ENCODE results near the gene HEPACAM.
A peak's percentile ranks its signal among the peaks of the same experiment; 100 is the strongest.

The HEPACAM gene

GRCh38 chr11:124884869-124885479 is 50.9 kb downstream of the HEPACAM start:
- DNase-seq (ENCODE audit: low read depth): no peak

GRCh38 chr11:124884340-124884739 is 51.5 kb downstream of the HEPACAM start:
- DNase-seq (ENCODE audit: low read depth): no peak

- no peak for DNase-seq (ENCODE audit: low read depth)
These were observed 53.3 kb downstream of the HEPACAM start for GRCh38 chr11:124882339-124883071.

- no peak for DNase-seq (ENCODE audit: low read depth)
These were observed 54.9 kb downstream of the HEPACAM start for GRCh38 chr11:124880958-124881357.

- no peak for DNase-seq (ENCODE audit: low read depth)
These were observed 55.6 kb downstream of the HEPACAM start for GRCh38 chr11:124880290-124880611.

- DNase-seq (ENCODE audit: low read depth): no peak
These were observed 56.2 kb downstream of the HEPACAM start for GRCh38 chr11:124879493-124880289.

GRCh38 chr11:124878759-124879492 is 56.9 kb downstream of the HEPACAM start:
- DNase-seq (ENCODE audit: low read depth): no peak

GRCh38 chr11:124877910-124878758 is 57.7 kb downstream of the HEPACAM start:
- DNase-seq (ENCODE audit: low read depth): no peak

- no peak for DNase-seq (ENCODE audit: low read depth)
These were observed 58.3 kb downstream of the HEPACAM start for GRCh38 chr11:124877631-124877909.

- DNase-seq (ENCODE audit: low read depth): no peak
These were observed 58.8 kb downstream of the HEPACAM start for GRCh38 chr11:124876818-124877630.

- peak; percentile 95 for DNase-seq (ENCODE audit: low read depth)
These were observed 59.7 kb downstream of the HEPACAM start for GRCh38 chr11:124875943-124876817.

- DNase-seq (ENCODE audit: low read depth): no peak
These were observed 60.4 kb downstream of the HEPACAM start for GRCh38 chr11:124875401-124875800.

GRCh38 chr11:124874571-124875255 is 61.1 kb downstream of the HEPACAM start:
- DNase-seq (ENCODE audit: low read depth): no peak

- no peak for DNase-seq (ENCODE audit: low read depth)
These were observed 61.9 kb downstream of the HEPACAM start for GRCh38 chr11:124873951-124874350.

GRCh38 chr11:124872741-124873140 is 63.1 kb downstream of the HEPACAM start:
- DNase-seq (ENCODE audit: low read depth): no peak

GRCh38 chr11:124872280-124872679 is 63.6 kb downstream of the HEPACAM start:
- no peak for DNase-seq (ENCODE audit: low read depth)

GRCh38 chr11:124870430-124870829 is 65.4 kb downstream of the HEPACAM start:
- DNase-seq (ENCODE audit: low read depth): no peak

- no peak for DNase-seq (ENCODE audit: low read depth)
These were observed 65.9 kb downstream of the HEPACAM start for GRCh38 chr11:124869856-124870387.

- DNase-seq (ENCODE audit: low read depth): no peak
These were observed 66.5 kb downstream of the HEPACAM start for GRCh38 chr11:124869331-124869730.

Data from EH (cell line).